Effector CD4-positive, alpha-beta T cell (primary cell): ENCODE data around the gene HOXA11. TPM values are rescaled to one million over a fixed set of nuclear protein-coding genes. Genes with fewer than 3 reads are reported as not detected.

Source experiments
- DNase-seq: peaks from one replicate; pipeline ENCODE4 v3.0.0-alpha.2; 2020
- total RNA-seq: gene quantifications from one replicate; lab custom pipeline; 2026; lab: John Stamatoyannopoulos, UW

HOXA11 gene
- not detected for total RNA-seq

GRCh38 chr7:27185013-27185853 is at the start of gene HOXA11:
HOXA11 (minus strand) TSS chr7:27185232; CDS start chr7:27185144, 88 bp downstream.
- no peak for DNase-seq

GRCh38 chr7:27229448-27229847 is 44.4 kb upstream of the HOXA11 start:
- DNase-seq = no peak

GRCh38 chr7:27224983-27225934 is 40.2 kb upstream of the HOXA11 start:
- DNase-seq = no peak

- DNase-seq = no peak
Observed at GRCh38 chr7:27223941-27224575, 39.0 kb upstream of the HOXA11 start.

- no peak for DNase-seq
Observed at GRCh38 chr7:27221201-27221797, 36.3 kb upstream of the HOXA11 start.

- no peak for DNase-seq
Observed at GRCh38 chr7:27220440-27220955, 35.5 kb upstream of the HOXA11 start.

GRCh38 chr7:27219821-27220220 is 34.8 kb upstream of the HOXA11 start:
- no peak for DNase-seq

- no peak for DNase-seq
Observed at GRCh38 chr7:27217951-27218350, 32.9 kb upstream of the HOXA11 start.

GRCh38 chr7:27215356-27215755 is 30.3 kb upstream of the HOXA11 start:
- DNase-seq = no peak

GRCh38 chr7:27214239-27214950 is 29.4 kb upstream of the HOXA11 start:
- DNase-seq = no peak

GRCh38 chr7:27213433-27214238 is 28.6 kb upstream of the HOXA11 start:
- no peak for DNase-seq

GRCh38 chr7:27212497-27213432 is 27.7 kb upstream of the HOXA11 start:
- no peak for DNase-seq

GRCh38 chr7:27211764-27212204 is 26.8 kb upstream of the HOXA11 start:
- DNase-seq = no peak

GRCh38 chr7:27211084-27211446 is 26.0 kb upstream of the HOXA11 start:
- DNase-seq = no peak

GRCh38 chr7:27210441-27211083 is 25.5 kb upstream of the HOXA11 start:
- DNase-seq = no peak

GRCh38 chr7:27209933-27210440 is 25.0 kb upstream of the HOXA11 start:
- DNase-seq = no peak

GRCh38 chr7:27208998-27209397 is 24.0 kb upstream of the HOXA11 start:
- no peak for DNase-seq

- DNase-seq = no peak
Observed at GRCh38 chr7:27207348-27207985, 22.4 kb upstream of the HOXA11 start.
